ENCODE measurements around the gene LRRIQ3. TPM values are rescaled to one million over a fixed set of nuclear protein-coding genes. Genes with fewer than 3 reads are reported as not detected.

LRRIQ3 gene
- total and polyA plus RNA-seq, 2 donors (not counting 3 experiments of a cell fraction or from before 2014, with no cell fraction given), result 0.21 to 1.1 TPM

GRCh38 chr1:74237035-74237434, 39.1 kb upstream of the LRRIQ3 start:
- POLR2A ChIA-PET, result no interaction called here

More at GRCh38 chr1:74237035-74237434, 39.1 kb upstream of the LRRIQ3 start:
- Histone ChIP-seq H2AFZ (ENCODE audit: low read depth, low read length) (no peak overlapping the region), H3K4me3 (replicated peaks in 1 of 3; ENCODE audit: insufficient read depth in 1 of 3, low read depth in 1 of 3, low read length in 3 of 3) (no peak overlapping the region), H4K20me1 (replicated peaks; ENCODE audit: control insufficient read depth, extremely low read depth, insufficient read depth, low read length) (no peaks in the 10 kb centered on the region), H3K9me3 (replicated peaks; ENCODE audit: control insufficient read depth, insufficient read depth, low read length) (no peaks in the 10 kb centered on the region), H3K9ac (replicated peaks; ENCODE audit: extremely low read depth, insufficient read depth, low read length) (no peak overlapping the region), H3K9me1 (replicated peaks; ENCODE audit: control insufficient read depth, extremely low read depth, insufficient read depth, low read length) (no peaks in the 10 kb centered on the region), H3K27me3 (ENCODE audit: control insufficient read depth in 2 of 2, insufficient read depth in 2 of 2, low read length in 2 of 2) (no peaks in the 10 kb centered on the region), H3K79me2 (ENCODE audit: control insufficient read depth, insufficient read depth, low read length) (no peaks in the 10 kb centered on the region), H3K27ac (ENCODE audit: insufficient read depth, low read depth, low read length) (no peak overlapping the region), H3K4me1 (ENCODE audit: control insufficient read depth, extremely low read depth, insufficient read depth, low read length) (no peaks in the 10 kb centered on the region), H3K4me2 (ENCODE audit: insufficient read depth, low read length) (no peak overlapping the region), H3K36me3 (ENCODE audit: control insufficient read depth in 2 of 2, extremely low read depth in 1 of 2, insufficient read depth in 2 of 2, low read length in 2 of 2) (no peaks in the 10 kb centered on the region)
- dilution Hi-C loops (cut with MboI; ENCODE audit: extremely low pct_ligation_motif_present, low sequenced_read_pairs) (no loop called here), intact Hi-C loops (cut with micrococcal nuclease) (no loop called here)
- DNase-seq (ENCODE audit: low read depth, low spot score) (no peak), FAIRE-seq (no peak)
- TF ChIP-seq GATA2 (IDR thresholded peaks at IDR 0.05; ENCODE audit: insufficient read depth, insufficient read length, low read depth, low read length), result no peak
- no peak for TF ChIP-seq MYC (IDR thresholded peaks at IDR 0.05; ENCODE audit: low read depth, low read length)
- no peak for TF ChIP-seq POLR2AphosphoS5 (IDR thresholded peaks at IDR 0.05; ENCODE audit: insufficient read depth, low read depth, low read length)
- TF ChIP-seq POLR2A (IDR thresholded peaks at IDR 0.05; ENCODE audit: low read depth, low read length), result no peak
- TF ChIP-seq FOS (IDR thresholded peaks at IDR 0.05; ENCODE audit: borderline replicate concordance, insufficient read depth, low read length), result no peak
- no peak for TF ChIP-seq EZH2 (IDR thresholded peaks at IDR 0.05; ENCODE audit: borderline replicate concordance, low read depth, low read length, severe bottlenecking)
- no peak for TF ChIP-seq CTCF (IDR thresholded peaks at IDR 0.05; ENCODE audit: extremely low read depth in 1 of 2, insufficient read depth in 1 of 2, low read depth in 1 of 2, low read length in 2 of 2)
- CTCF ChIA-PET, result no interaction called here
- BruUV-seq (replicated peaks), result no TSS peak
